HepG2 (cell line): ENCODE data around the gene ATP6V1G2. TPM values are rescaled to one million over a fixed set of nuclear protein-coding genes. Genes with fewer than 3 reads are reported as not detected.

Experiments used
- ATAC-seq: fragments of 200-7000 bp; cut with Tn5 transposase; 3 replicates; pipeline ENCODE4 v1.9.1; 2020; ENCODE audit warnings: mild to moderate bottlenecking, moderate library complexity
- BruUV-seq: library from RNA; stranded (reverse); fragments of 400-500 nt; replicated peaks from 2 replicates; lab custom pipeline; 2021; lab: Mats Ljungman, UMichigan
- CTCF ChIA-PET: fragments of 300-600 bp; formaldehyde crosslinking; extraction: SDS; loops from one replicate; lab custom pipeline; 2021; ENCODE audit warnings: low total read pairs, inconsistent platforms, low intra/inter-chr PET ratio; lab: Yijun Ruan, JAX
- POLR2A ChIA-PET: fragments of 350-600 bp; sonication (Branson Sonifier 250); formaldehyde crosslinking; loops from one replicate; lab custom pipeline; 2020; ENCODE audit warnings: antibody characterized with exemption, inconsistent platforms; lab: Yijun Ruan, JAX
- DNase-seq: peaks from one replicate; pipeline ENCODE4 v3.0.0-alpha.2; 2015; ENCODE audit warnings: low spot score
- FAIRE-seq: peaks from 3 replicates; lab custom pipeline; 2011; peaks lifted over from hg19 to GRCh38; lab: Jason Lieb, UNC
- H2AFZ ChIP-seq: one replicate; pipeline ENCODE4 v1.6.1; 2011; ENCODE audit warnings: low read length, inconsistent platforms
- H3K27ac ChIP-seq: fragments of 300-600 bp; 3 replicates; pipeline ENCODE4 v1.8.0; 2011; ENCODE audit warnings: mixed run types, mild to moderate bottlenecking, mixed read lengths, low read length, inconsistent platforms; ENCODE audit not compliant: insufficient read depth; ENCODE audit errors: extremely low read length
- H3K27me3 ChIP-seq, 2 experiments: fragments of 200-600 bp in 1 of 2; 2 replicates in 1 of 2; 3 replicates in 1 of 2; pipeline versions ENCODE4 v1.6.0 to v1.8.0; 2011; ENCODE audit warnings: low read length in 2 of 2, mild to moderate bottlenecking in 2 of 2, moderate library complexity in 2 of 2, inconsistent platforms in 1 of 2; ENCODE audit not compliant: insufficient read depth in 2 of 2, control insufficient read depth in 1 of 2
- H3K36me3 ChIP-seq, 2 experiments: fragments of 200-600 bp in 1 of 2; replicated peaks in 1 of 2; 2 replicates in 1 of 2; 3 replicates in 1 of 2; pipeline versions ENCODE4 v1.5.1 to v1.8.0; 2011; ENCODE audit warnings: low read length in 2 of 2, inconsistent platforms in 1 of 2; ENCODE audit not compliant: insufficient read depth in 2 of 2, control insufficient read depth in 1 of 2
- H3K4me1 ChIP-seq: 2 replicates; pipeline ENCODE4 v1.5.1; 2012; ENCODE audit warnings: low read length, inconsistent platforms; ENCODE audit not compliant: insufficient read depth
- H3K4me2 ChIP-seq: 2 replicates; pipeline ENCODE4 v1.6.0; 2011; ENCODE audit warnings: low read depth, low read length, inconsistent platforms
- H3K4me3 ChIP-seq, 3 experiments: fragments of 200-600 bp in 1 of 3; sonication (generic), shearing (Covaris generic) in 1 of 3; replicated peaks in 1 of 3; 2 replicates each; pipeline ENCODE4 v1.5.1; 2011 to 2016; ENCODE audit warnings: low read length in 3 of 3, inconsistent platforms in 2 of 3, low read depth in 2 of 3, mild to moderate bottlenecking in 2 of 3, control low read depth in 1 of 3, mixed read lengths in 1 of 3; ENCODE audit not compliant: insufficient read depth in 1 of 3
- H3K79me2 ChIP-seq: one replicate; pipeline ENCODE4 v1.6.1; 2011; ENCODE audit warnings: low read length, inconsistent platforms; ENCODE audit not compliant: insufficient read depth
- H3K9ac ChIP-seq: 2 replicates; pipeline ENCODE4 v1.6.0; 2011; ENCODE audit warnings: mild to moderate bottlenecking, low read depth, low read length, inconsistent platforms; ENCODE audit not compliant: insufficient read depth
- H3K9me3 ChIP-seq: 2 replicates; pipeline ENCODE4 v1.5.1; 2012; ENCODE audit warnings: mild to moderate bottlenecking, low read length
- H4K20me1 ChIP-seq: 2 replicates; pipeline ENCODE4 v1.6.0; 2011; ENCODE audit warnings: inconsistent platforms, mild to moderate bottlenecking, low read length, moderate library complexity; ENCODE audit not compliant: insufficient read depth
- KDM6A ChIP-seq: IDR thresholded peaks from 2 replicates; pipeline ENCODE4 v1.6.1; 2016; ENCODE audit warnings: low read depth
- MED13 ChIP-seq: sonication (generic); formaldehyde crosslinking; IDR thresholded peaks from 2 replicates; pipeline ENCODE4 v1.5.0; 2020; ENCODE audit warnings: missing genetic modification reagents
- NFIC ChIP-seq: IDR thresholded peaks from 2 replicates; pipeline ENCODE4 v1.6.1; 2012; ENCODE audit warnings: mild to moderate bottlenecking, low read length, inconsistent platforms
- RAD21 ChIP-seq: fragments of 450-650 bp; formaldehyde crosslinking; IDR thresholded peaks from 2 replicates; pipeline ENCODE4 v1.5.0; 2020; ENCODE audit warnings: mild to moderate bottlenecking
- RFX5 ChIP-seq: IDR thresholded peaks from 2 replicates; pipeline ENCODE4 v1.6.1; 2011; ENCODE audit warnings: low read depth, low read length, improper control_type of control experiment
- SMC3 ChIP-seq: IDR thresholded peaks from 2 replicates; pipeline ENCODE4 v1.6.1; 2011; ENCODE audit warnings: low read length, improper control_type of control experiment
- STAG1 ChIP-seq: sonication (generic); formaldehyde crosslinking; IDR thresholded peaks from 2 replicates; pipeline ENCODE4 v1.4.0; 2020; ENCODE audit warnings: missing genetic modification reagents
- TBX3 ChIP-seq: fragments of 450-650 bp; IDR thresholded peaks from 2 replicates; pipeline ENCODE4 v1.6.1; 2017; ENCODE audit warnings: antibody characterized with exemption, mild to moderate bottlenecking, inconsistent platforms, borderline replicate concordance
- XRCC5 ChIP-seq: fragments of 200-400 bp; formaldehyde crosslinking; optimal IDR thresholded peaks from 2 replicates; pipeline ENCODE3; 2017; ENCODE audit warnings: mild to moderate bottlenecking, low read length
- ZFP36 ChIP-seq: fragments of 150-350 bp; IDR thresholded peaks from 2 replicates; pipeline ENCODE4 v1.6.1; 2018; ENCODE audit warnings: borderline replicate concordance, low read length, low read depth; ENCODE audit not compliant: partially characterized antibody
- ZKSCAN5 ChIP-seq: sonication (generic); formaldehyde crosslinking; IDR thresholded peaks from 2 replicates; pipeline ENCODE4 v1.5.1; 2020; ENCODE audit warnings: mild to moderate bottlenecking, missing genetic modification reagents
- ZMYM3 ChIP-seq: sonication (generic); formaldehyde crosslinking; IDR thresholded peaks from 2 replicates; pipeline ENCODE4 v1.5.1; 2020; ENCODE audit warnings: mild to moderate bottlenecking, missing genetic modification reagents
- ZNF605 ChIP-seq: sonication (generic); formaldehyde crosslinking; IDR thresholded peaks from 2 replicates; pipeline ENCODE4 v1.8.0; 2022; ENCODE audit warnings: mild to moderate bottlenecking, missing genetic modification reagents
- ZNF75D ChIP-seq: sonication (generic); formaldehyde crosslinking; IDR thresholded peaks from 2 replicates; pipeline ENCODE4 v1.8.1; 2023; ENCODE audit warnings: missing genetic modification reagents, mild to moderate bottlenecking, borderline replicate concordance
- WGBS: methylation state at CpG from one replicate; pipeline ENCODE4 v1.1.6; 2017; ENCODE audit warnings: low lambda C conversion rate; 5-methylcytosine and 5-hydroxymethylcytosine counted together
- in situ Hi-C: cut with HindIII; loops from 2 replicates; pipeline ENCODE4 v1.10.0; 2017; ENCODE audit warnings: low pct_unique_long_range_greater_than_20kb; ENCODE audit not compliant: extremely low pct_ligation_motif_present
- intact Hi-C: fragments of 100-400 bp; cut with micrococcal nuclease; formaldehyde crosslinking; loops from one replicate; pipeline ENCODE4 v1.10.0; 2022; ENCODE audit not compliant: unreplicated experiment
- polyA plus RNA-seq, 8 experiments: library from polyadenylated mRNA; depleted of rRNA in 3 of 8; stranded (reverse) in 7 of 8; unstranded in 1 of 8; fragments of >200 nt; fragmentation: Illumina TruSeq in 4 of 8; extraction: Trizol in 4 of 8; gene quantifications; 2 replicates each; pipeline versions ENCODE4 v1.2.1 to v1.2.3, GENCODE V29; 2011 to 2016; ENCODE audit warnings: low read depth in 4 of 8, missing spikeins in 1 of 8, mixed read lengths in 1 of 8; ENCODE audit not compliant: insufficient read depth in 1 of 8
- total RNA-seq, 5 experiments: library from RNA; depleted of rRNA; stranded (reverse); fragments of >200 nt; fragmentation: Illumina TruSeq; extraction: Trizol; gene quantifications; 2 replicates each; pipeline ENCODE4 v1.2.3, GENCODE V29; 2016; ENCODE audit warnings: low read depth in 1 of 5
- TF ChIP-seq, protein P1 (sequence below): sonication (generic); formaldehyde crosslinking; IDR thresholded peaks from 2 replicates; pipeline ENCODE4 v1.4.0; 2020; ENCODE audit warnings: mild to moderate bottlenecking, missing genetic modification reagents
- TF ChIP-seq, protein P2 (sequence below): sonication (generic); formaldehyde crosslinking; IDR thresholded peaks from 2 replicates; pipeline ENCODE4 v1.5.1; 2020; ENCODE audit warnings: missing genetic modification reagents, mild to moderate bottlenecking, borderline replicate concordance
- TF ChIP-seq, protein P3 (sequence below): sonication (generic); formaldehyde crosslinking; IDR thresholded peaks from 2 replicates; pipeline ENCODE4 v1.5.0; 2020; ENCODE audit warnings: mild to moderate bottlenecking, missing genetic modification reagents, moderate library complexity

The ATP6V1G2 gene
- total and polyA plus RNA-seq, 2 of the 13 experiments (the other 11 are each of a cell fraction or from before 2014, with no cell fraction given) = 0.27 to 0.83 TPM

DNA sequence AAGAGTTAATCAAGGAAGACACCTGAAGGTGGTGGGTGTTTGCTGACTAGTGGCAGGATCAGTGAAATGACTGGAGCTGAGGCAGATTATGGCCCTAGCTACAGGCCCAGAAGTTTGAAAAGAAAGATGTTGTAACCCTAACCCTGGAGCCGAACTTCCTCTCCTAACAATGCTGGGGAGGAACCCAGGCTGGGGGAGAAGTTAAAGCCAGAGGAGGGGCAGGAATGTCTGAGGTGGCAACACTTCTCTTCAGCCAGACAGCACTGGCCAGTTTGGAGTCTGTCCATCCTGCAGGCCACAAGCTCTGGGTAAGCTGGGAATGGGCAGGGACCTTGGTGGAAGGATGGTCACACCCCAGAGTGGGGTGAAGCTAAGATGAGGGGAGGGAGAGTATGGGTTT, 39.6 kb upstream of the ATP6V1G2 start, which contains the start of gene LST1 (continued):
- TF ChIP-seq, protein P1, sequence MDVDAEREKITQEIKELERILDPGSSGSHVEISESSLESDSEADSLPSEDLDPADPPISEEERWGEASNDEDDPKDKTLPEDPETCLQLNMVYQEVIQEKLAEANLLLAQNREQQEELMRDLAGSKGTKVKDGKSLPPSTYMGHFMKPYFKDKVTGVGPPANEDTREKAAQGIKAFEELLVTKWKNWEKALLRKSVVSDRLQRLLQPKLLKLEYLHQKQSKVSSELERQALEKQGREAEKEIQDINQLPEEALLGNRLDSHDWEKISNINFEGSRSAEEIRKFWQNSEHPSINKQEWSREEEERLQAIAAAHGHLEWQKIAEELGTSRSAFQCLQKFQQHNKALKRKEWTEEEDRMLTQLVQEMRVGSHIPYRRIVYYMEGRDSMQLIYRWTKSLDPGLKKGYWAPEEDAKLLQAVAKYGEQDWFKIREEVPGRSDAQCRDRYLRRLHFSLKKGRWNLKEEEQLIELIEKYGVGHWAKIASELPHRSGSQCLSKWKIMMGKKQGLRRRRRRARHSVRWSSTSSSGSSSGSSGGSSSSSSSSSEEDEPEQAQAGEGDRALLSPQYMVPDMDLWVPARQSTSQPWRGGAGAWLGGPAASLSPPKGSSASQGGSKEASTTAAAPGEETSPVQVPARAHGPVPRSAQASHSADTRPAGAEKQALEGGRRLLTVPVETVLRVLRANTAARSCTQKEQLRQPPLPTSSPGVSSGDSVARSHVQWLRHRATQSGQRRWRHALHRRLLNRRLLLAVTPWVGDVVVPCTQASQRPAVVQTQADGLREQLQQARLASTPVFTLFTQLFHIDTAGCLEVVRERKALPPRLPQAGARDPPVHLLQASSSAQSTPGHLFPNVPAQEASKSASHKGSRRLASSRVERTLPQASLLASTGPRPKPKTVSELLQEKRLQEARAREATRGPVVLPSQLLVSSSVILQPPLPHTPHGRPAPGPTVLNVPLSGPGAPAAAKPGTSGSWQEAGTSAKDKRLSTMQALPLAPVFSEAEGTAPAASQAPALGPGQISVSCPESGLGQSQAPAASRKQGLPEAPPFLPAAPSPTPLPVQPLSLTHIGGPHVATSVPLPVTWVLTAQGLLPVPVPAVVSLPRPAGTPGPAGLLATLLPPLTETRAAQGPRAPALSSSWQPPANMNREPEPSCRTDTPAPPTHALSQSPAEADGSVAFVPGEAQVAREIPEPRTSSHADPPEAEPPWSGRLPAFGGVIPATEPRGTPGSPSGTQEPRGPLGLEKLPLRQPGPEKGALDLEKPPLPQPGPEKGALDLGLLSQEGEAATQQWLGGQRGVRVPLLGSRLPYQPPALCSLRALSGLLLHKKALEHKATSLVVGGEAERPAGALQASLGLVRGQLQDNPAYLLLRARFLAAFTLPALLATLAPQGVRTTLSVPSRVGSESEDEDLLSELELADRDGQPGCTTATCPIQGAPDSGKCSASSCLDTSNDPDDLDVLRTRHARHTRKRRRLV (CRISPR knock-in tag) = no peak
- TF ChIP-seq, protein P2, sequence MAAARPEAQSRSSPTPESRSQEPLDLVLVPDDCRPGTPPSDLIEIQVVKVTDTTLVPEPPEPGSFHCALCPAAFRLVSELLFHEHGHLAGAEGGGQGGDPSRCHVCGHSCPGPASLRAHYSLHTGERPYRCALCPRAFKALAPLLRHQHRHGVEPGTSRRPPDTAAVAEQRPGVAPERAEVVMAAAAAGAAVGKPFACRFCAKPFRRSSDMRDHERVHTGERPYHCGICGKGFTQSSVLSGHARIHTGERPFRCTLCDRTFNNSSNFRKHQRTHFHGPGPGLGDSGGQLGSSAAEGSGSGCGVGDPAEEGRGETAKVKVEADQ (CRISPR knock-in tag) = no peak
- TF ChIP-seq, all 625 proteins: peak for 0

DNA sequence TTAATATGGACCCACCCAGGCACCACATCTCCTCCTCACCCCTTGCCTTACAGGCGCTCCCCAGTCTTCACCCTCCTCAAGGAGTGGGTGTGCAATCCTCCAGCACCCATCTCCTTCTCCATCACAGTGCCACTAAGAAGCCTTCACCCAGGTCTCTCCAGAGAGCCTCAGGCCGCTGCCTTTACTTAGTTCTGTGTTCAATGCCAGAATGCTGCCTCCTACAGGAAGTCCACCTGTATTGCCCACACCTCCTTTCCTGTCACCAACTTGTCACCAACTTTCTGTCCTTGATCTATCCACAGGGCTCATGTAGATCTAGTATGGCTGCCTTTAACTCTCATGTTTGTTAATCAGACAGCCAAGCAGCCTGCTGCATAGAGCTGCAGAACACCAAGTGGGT, 39.1 kb upstream of the ATP6V1G2 start:
- Histone ChIP-seq H2AFZ (no peak overlapping the region), H3K9me3 (no peaks in the 10 kb centered on the region), H3K4me1 (peaks cover 20% of the 10 kb centered on the region), H3K27ac (no peak overlapping the region), H3K9ac (no peak overlapping the region), H3K27me3 (peaks cover 11 to 56% of the 10 kb centered on the region in 2 experiments), H3K4me2 (no peak overlapping the region), H3K36me3 (no peaks in the 10 kb centered on the region), H4K20me1 (no peaks in the 10 kb centered on the region), H3K4me3 (no peak overlapping the region), H3K79me2 (no peaks in the 10 kb centered on the region)
- ChIA-PET CTCF (no interaction called here), POLR2A (no interaction called here)
- no TSS peak for BruUV-seq
- FAIRE-seq = peak; percentile 60
- intact Hi-C loops (loop anchor here (5.0 kb wide), 1 partner anchor 1138 kb away; no protein-coding TSS in a partner anchor), in situ Hi-C loops (loop anchor here (5.0 kb wide), 1 partner anchor 93 kb away; no protein-coding TSS in a partner anchor)
- 38% methylated on average over 2 of the region's 2 CpGs for WGBS
- TF ChIP-seq STAG1 (CRISPR knock-in tag) (peak; percentile 23; the same call in 1 of the 2 replicates), RFX5 (no peak), TBX3 (peak; percentile 28; the same call in 1 of the 2 replicates), RAD21 (CRISPR knock-in tag) (peak; percentile 23; the same call in 1 of the 2 replicates), ZKSCAN5 (CRISPR knock-in tag) (no peak), ZMYM3 (CRISPR knock-in tag) (peak; percentile 45; the same call in 1 of the 2 replicates), MED13 (CRISPR knock-in tag) (no peak), XRCC5 (peak; percentile 42), ZNF75D (CRISPR knock-in tag) (0 out of 2 replicates have a peak, but pooled peaks have one; percentile 39), ZFP36 (peak; percentile 86), ZNF605 (CRISPR knock-in tag) (no peak), SMC3 (peak; percentile 15; the same call in 1 of the 2 replicates), NFIC (no peak), KDM6A (CRISPR knock-in tag) (no peak)
- TF ChIP-seq, protein P3, sequence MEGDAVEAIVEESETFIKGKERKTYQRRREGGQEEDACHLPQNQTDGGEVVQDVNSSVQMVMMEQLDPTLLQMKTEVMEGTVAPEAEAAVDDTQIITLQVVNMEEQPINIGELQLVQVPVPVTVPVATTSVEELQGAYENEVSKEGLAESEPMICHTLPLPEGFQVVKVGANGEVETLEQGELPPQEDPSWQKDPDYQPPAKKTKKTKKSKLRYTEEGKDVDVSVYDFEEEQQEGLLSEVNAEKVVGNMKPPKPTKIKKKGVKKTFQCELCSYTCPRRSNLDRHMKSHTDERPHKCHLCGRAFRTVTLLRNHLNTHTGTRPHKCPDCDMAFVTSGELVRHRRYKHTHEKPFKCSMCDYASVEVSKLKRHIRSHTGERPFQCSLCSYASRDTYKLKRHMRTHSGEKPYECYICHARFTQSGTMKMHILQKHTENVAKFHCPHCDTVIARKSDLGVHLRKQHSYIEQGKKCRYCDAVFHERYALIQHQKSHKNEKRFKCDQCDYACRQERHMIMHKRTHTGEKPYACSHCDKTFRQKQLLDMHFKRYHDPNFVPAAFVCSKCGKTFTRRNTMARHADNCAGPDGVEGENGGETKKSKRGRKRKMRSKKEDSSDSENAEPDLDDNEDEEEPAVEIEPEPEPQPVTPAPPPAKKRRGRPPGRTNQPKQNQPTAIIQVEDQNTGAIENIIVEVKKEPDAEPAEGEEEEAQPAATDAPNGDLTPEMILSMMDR = peak; percentile 69
- ATAC-seq = no peak
- DNase-seq = peak; percentile 50
